H1 (cell line): ENCODE results near the gene GPBP1L1. TPM values are rescaled to one million over a fixed set of nuclear protein-coding genes. Genes with fewer than 3 reads are reported as not detected.

Experiments used
- CTCF ChIA-PET: fragments of 300-600 bp; sonication (Branson Sonifier 250); formaldehyde crosslinking; loops from one replicate; lab custom pipeline; 2021; ENCODE audit not compliant: partially characterized antibody; lab: Charles Lee
- POLR2A ChIA-PET: fragments of 300-600 bp; sonication (Branson Sonifier 250); formaldehyde crosslinking; loops from one replicate; lab custom pipeline; 2021; ENCODE audit warnings: inconsistent platforms; ENCODE audit not compliant: partially characterized antibody; lab: Charles Lee
- DNase-seq, 2 experiments: peaks; one replicate each; pipeline versions ENCODE4 v3.0.0 to v3.0.0-alpha.2; 2010 to 2022; ENCODE audit warnings: low spot score in 2 of 2, low read depth in 1 of 2, mixed read lengths in 1 of 2
- FAIRE-seq: peaks from 2 replicates; lab custom pipeline; 2011; peaks lifted over from hg19 to GRCh38; lab: Jason Lieb, UNC
- H2AFZ ChIP-seq: 2 replicates; pipeline ENCODE4 v1.8.1; 2012; ENCODE audit warnings: low read length, inconsistent platforms
- H2AK5ac ChIP-seq: 2 replicates; pipeline ENCODE4 v1.6.1; 2013; ENCODE audit warnings: low read depth, low read length
- H2BK120ac ChIP-seq: replicated peaks from 2 replicates; pipeline ENCODE3; 2013; ENCODE audit warnings: low read depth, low read length, inconsistent platforms
- H2BK12ac ChIP-seq: 2 replicates; pipeline ENCODE4 v1.6.1; 2013; ENCODE audit warnings: low read depth, low read length
- H2BK15ac ChIP-seq: 2 replicates; pipeline ENCODE4 v1.6.1; 2013; ENCODE audit warnings: low read length
- H2BK20ac ChIP-seq: 2 replicates; pipeline ENCODE4 v1.6.1; 2013; ENCODE audit warnings: low read length
- H2BK5ac ChIP-seq: 2 replicates; pipeline ENCODE4 v1.6.1; 2013; ENCODE audit warnings: low read depth, low read length
- H3K14ac ChIP-seq: 2 replicates; pipeline ENCODE4 v1.6.1; 2013; ENCODE audit warnings: inconsistent platforms; ENCODE audit not compliant: insufficient read length
- H3K18ac ChIP-seq: 2 replicates; pipeline ENCODE4 v1.6.1; 2013; ENCODE audit warnings: low read length; ENCODE audit errors: extremely low read depth
- H3K23ac ChIP-seq: 2 replicates; pipeline ENCODE4 v1.6.1; 2013; ENCODE audit warnings: inconsistent platforms; ENCODE audit not compliant: insufficient read length
- H3K23me2 ChIP-seq: 2 replicates; pipeline ENCODE4 v1.6.1; 2013; ENCODE audit warnings: low read depth, low read length
- H3K27ac ChIP-seq: 2 replicates; pipeline ENCODE4 v1.6.1; 2011; ENCODE audit warnings: low read depth, low read length, inconsistent platforms
- H3K27me3 ChIP-seq, 4 experiments: replicated peaks in 1 of 4; 1 replicate in 1 of 4; 2 replicates in 3 of 4; pipeline versions ENCODE4 v1.6.1 to v1.8.1; 2011 to 2013; ENCODE audit warnings: low read length in 3 of 4, mild to moderate bottlenecking in 3 of 4, inconsistent platforms in 2 of 4, mixed read lengths in 2 of 4, moderate library complexity in 1 of 4; ENCODE audit not compliant: control insufficient read depth in 3 of 4, insufficient read depth in 3 of 4; ENCODE audit errors: extremely low read depth in 1 of 4
- H3K36me3 ChIP-seq, 4 experiments: 2 replicates each; pipeline versions ENCODE4 v1.6.1 to v1.8.1; 2011 to 2013; ENCODE audit warnings: mild to moderate bottlenecking in 4 of 4, low read length in 3 of 4, moderate library complexity in 2 of 4, control low read depth in 1 of 4, inconsistent platforms in 1 of 4; ENCODE audit not compliant: insufficient read depth in 4 of 4, control insufficient read depth in 2 of 4
- H3K4ac ChIP-seq: replicated peaks from 2 replicates; pipeline ENCODE3; 2013; ENCODE audit warnings: low read length, low read depth, mixed read lengths, inconsistent platforms; ENCODE audit not compliant: insufficient read length
- H3K4me1 ChIP-seq, 4 experiments: replicated peaks in 1 of 4; 1 replicate in 1 of 4; 2 replicates in 3 of 4; pipeline versions ENCODE4 v1.6.1 to v1.8.1; 2011 to 2013; ENCODE audit warnings: low read length in 3 of 4, inconsistent platforms in 2 of 4, mixed read lengths in 1 of 4; ENCODE audit not compliant: insufficient read depth in 4 of 4, control insufficient read depth in 3 of 4
- H3K4me2 ChIP-seq, 2 experiments: 2 replicates each; pipeline versions ENCODE4 v1.6.1 to v1.8.1; 2011 to 2013; ENCODE audit warnings: low read depth in 2 of 2, low read length in 2 of 2, control low read depth in 1 of 2, inconsistent platforms in 1 of 2, mild to moderate bottlenecking in 1 of 2; ENCODE audit not compliant: insufficient read depth in 1 of 2
- H3K4me3 ChIP-seq, 4 experiments: fragments of 200-600, 300-600 bp in 1 of 4; sonication (generic), shearing (Covaris generic), sonication (Bioruptor Twin) in 1 of 4; 2 replicates each; pipeline versions ENCODE4 v1.5.1 to v1.8.1; 2011 to 2016; ENCODE audit warnings: low read length in 4 of 4, low read depth in 3 of 4, control low read depth in 2 of 4, inconsistent platforms in 2 of 4, mild to moderate bottlenecking in 2 of 4, mixed read lengths in 1 of 4, moderate library complexity in 1 of 4; ENCODE audit not compliant: insufficient read depth in 2 of 4; ENCODE audit errors: extremely low read depth in 1 of 4
- H3K56ac ChIP-seq: replicated peaks from 2 replicates; pipeline ENCODE3; 2013; ENCODE audit warnings: low read depth, mild to moderate bottlenecking, mixed read lengths, low read length, inconsistent platforms; ENCODE audit not compliant: insufficient read length
- H3K79me1 ChIP-seq: 2 replicates; pipeline ENCODE4 v1.6.1; 2013; ENCODE audit warnings: low read depth, low read length, control low read depth
- H3K79me2 ChIP-seq, 2 experiments: 2 replicates each; pipeline versions ENCODE4 v1.6.1 to v1.8.1; 2012 to 2013; ENCODE audit warnings: low read length in 2 of 2, mild to moderate bottlenecking in 2 of 2, inconsistent platforms in 1 of 2; ENCODE audit not compliant: insufficient read depth in 2 of 2, control insufficient read depth in 1 of 2
- H3K9ac ChIP-seq, 4 experiments: replicated peaks in 1 of 4; 1 replicate in 1 of 4; 2 replicates in 3 of 4; pipeline versions ENCODE4 v1.6.1 to v1.8.1; 2011 to 2013; ENCODE audit warnings: low read depth in 3 of 4, low read length in 3 of 4, control low read depth in 2 of 4, mild to moderate bottlenecking in 2 of 4, moderate library complexity in 2 of 4, inconsistent platforms in 1 of 4; ENCODE audit errors: extremely low read depth in 1 of 4
- H3K9me3 ChIP-seq, 2 experiments: 2 replicates each; pipeline versions ENCODE4 v1.6.1 to v1.8.1; 2012 to 2013; ENCODE audit warnings: mild to moderate bottlenecking in 2 of 2, moderate library complexity in 2 of 2, control low read depth in 1 of 2, inconsistent platforms in 1 of 2, low read depth in 1 of 2, low read length in 1 of 2, mixed read lengths in 1 of 2; ENCODE audit not compliant: insufficient read depth in 2 of 2
- H4K20me1 ChIP-seq, 2 experiments: replicated peaks in 1 of 2; 2 replicates each; pipeline versions ENCODE3 to v1.8.1; 2011 to 2013; ENCODE audit warnings: inconsistent platforms in 2 of 2, low read length in 2 of 2, mild to moderate bottlenecking in 1 of 2; ENCODE audit not compliant: insufficient read depth in 2 of 2, control insufficient read depth in 1 of 2
- H4K5ac ChIP-seq: 2 replicates; pipeline ENCODE4 v1.6.1; 2013; ENCODE audit warnings: low read length, low read depth, mixed read lengths, inconsistent platforms; ENCODE audit not compliant: insufficient read length
- H4K8ac ChIP-seq: 2 replicates; pipeline ENCODE4 v1.8.0; 2013; ENCODE audit warnings: mild to moderate bottlenecking, moderate library complexity, low read length, inconsistent platforms; ENCODE audit not compliant: insufficient read depth; ENCODE audit errors: extremely low read depth
- H4K91ac ChIP-seq: replicated peaks from 2 replicates; pipeline ENCODE3; 2013; ENCODE audit warnings: low read length, mixed read lengths, inconsistent platforms; ENCODE audit not compliant: insufficient read length
- EZH2 ChIP-seq: fragments of 200-600 bp; sonication (generic); IDR thresholded peaks from 2 replicates; pipeline ENCODE4 v1.7.1; 2012; ENCODE audit warnings: low read depth, mild to moderate bottlenecking, moderate library complexity, low read length, inconsistent platforms; ENCODE audit not compliant: severe bottlenecking
- KDM1A ChIP-seq: fragments of 200-600, 300-600 bp; sonication (generic); IDR thresholded peaks from 2 replicates; pipeline ENCODE4 v1.7.1; 2016; ENCODE audit warnings: mild to moderate bottlenecking, low read length, borderline replicate concordance
- MAFK ChIP-seq: IDR thresholded peaks from 2 replicates; pipeline ENCODE4 v1.6.1; 2012; ENCODE audit warnings: low read depth, mild to moderate bottlenecking, improper control_type of control experiment, low read length
- PHF8 ChIP-seq: fragments of 200-600 bp; sonication (generic); conservative IDR thresholded peaks from 2 replicates; pipeline ENCODE4 v1.7.1; 2012; ENCODE audit warnings: low read depth, mild to moderate bottlenecking, inconsistent platforms, low read length, moderate library complexity
- POLR2A ChIP-seq, 2 experiments: IDR thresholded peaks; 1 replicate in 1 of 2; 2 replicates in 1 of 2; pipeline ENCODE4 v1.6.1; 2011; ENCODE audit warnings: low read depth in 2 of 2, low read length in 2 of 2, mild to moderate bottlenecking in 2 of 2; ENCODE audit errors: control extremely low read depth in 1 of 2
- RBBP5 ChIP-seq: IDR thresholded peaks from 2 replicates; pipeline ENCODE4 v1.7.1; 2012; ENCODE audit warnings: low read depth, mild to moderate bottlenecking, inconsistent platforms, low read length, moderate library complexity, borderline replicate concordance
- SIX5 ChIP-seq: IDR thresholded peaks from 2 replicates; pipeline ENCODE4 v1.6.1; 2011; ENCODE audit warnings: mild to moderate bottlenecking, low read depth, low read length
- SP2 ChIP-seq: IDR thresholded peaks from 2 replicates; pipeline ENCODE4 v1.6.1; 2012; ENCODE audit warnings: mild to moderate bottlenecking, low read length, inconsistent platforms
- SP4 ChIP-seq: IDR thresholded peaks from 2 replicates; pipeline ENCODE4 v1.6.1; 2012; ENCODE audit warnings: low read length, inconsistent platforms
- polyA plus RNA-seq, 7 experiments: library from polyadenylated mRNA; depleted of rRNA in 3 of 7; stranded (reverse) in 5 of 7; unstranded in 2 of 7; fragments of >200 nt in 5 of 7; fragments of 200-250 nt in 2 of 7; gene quantifications; 1 replicate in 5 of 7; 2 replicates in 1 of 7; 4 replicates in 1 of 7; pipeline versions ENCODE4 v1.2.1 to v1.2.3, GENCODE V29; 2011 to 2013; ENCODE audit warnings: missing spikeins in 2 of 7, mixed read lengths in 2 of 7
- total RNA-seq: library from RNA; stranded (reverse); fragmentation: NEBNext Ultra II Directional; extraction: Animal tissue kit (Norgen Biotek cat#: 25700); gene quantifications from 2 replicates; pipeline ENCODE4 v1.2.1, GENCODE V29; 2021

Gene GPBP1L1
- total and polyA plus RNA-seq, 2 of the 8 experiments (the other 6 are each of a cell fraction or from before 2014, with no cell fraction given): 70.1 to 119 TPM

GRCh38 chr1:45723248-45723930, 37.1 kb upstream of the GPBP1L1 start:
- Histone ChIP-seq H2BK12ac (no peak overlapping the region), H3K4me1 (no peaks in the 10 kb centered on the region), H3K4ac (no peak overlapping the region), H2BK120ac (no peak overlapping the region), H2BK5ac (no peak overlapping the region), H3K23me2 (no peaks in the 10 kb centered on the region; the same call in 1 of the 2 replicates), H3K4me3 (no peak overlapping the region), H3K14ac (no peak overlapping the region), H3K9ac (no peak overlapping the region), H3K27me3 (no peaks in the 10 kb centered on the region), H3K79me1 (no peaks in the 10 kb centered on the region), H2BK20ac (no peak overlapping the region), H2BK15ac (no peak overlapping the region), H3K4me2 (no peak overlapping the region), H3K23ac (no peak overlapping the region), H3K36me3 (no peaks in the 10 kb centered on the region), H4K91ac (no peak overlapping the region), H4K5ac (no peak overlapping the region), H3K79me2 (no peaks in the 10 kb centered on the region), H2AK5ac (no peak overlapping the region), H3K27ac (no peak overlapping the region), H3K56ac (no peak overlapping the region), H4K20me1 (no peaks in the 10 kb centered on the region), H2AFZ (no peak overlapping the region), H3K9me3 (peaks cover 0 to 3% of the 10 kb centered on the region in 2 experiments; a peak in 1 of 4 replicates), H3K18ac (no peak overlapping the region), H4K8ac (no peak overlapping the region)
- FAIRE-seq: no peak
- TF ChIP-seq POLR2A (IDR thresholded peaks at IDR 0.05; ENCODE audit: control extremely low read depth in 1 of 2, low read depth in 2 of 2, low read length in 2 of 2) (no peak), EZH2 (no peak), SP2 (no peak), SIX5 (no peak), KDM1A (no peak), RBBP5 (no peak), PHF8 (no peak), SP4 (no peak), MAFK (no peak)
- ChIA-PET POLR2A (interaction anchor here (1.0 to 1.2 kb wide), 2 partner anchors 11 to 36 kb away, joined by 3 read pairs; no protein-coding TSS in a partner anchor), CTCF (no interaction called here)
- DNase-seq: no peak
